HG03378 (cell line): ENCODE data around the gene CCT8L2.
"Not testable (repeated sequence)": the region's sequence is repeated elsewhere in the genome, so short reads cannot be mapped to it uniquely, and the experiment has no call there.

Experiments
- ATAC-seq: cut with Tn5 transposase; IDR thresholded peaks from one replicate; pipeline ENCODE4 v1.9.1; 2021; ENCODE audit warnings: mild to moderate bottlenecking, moderate library complexity; ENCODE audit not compliant: unreplicated experiment

CCT8L2 gene

GRCh38 chr22:16592710-16593109, at the start of gene CCT8L2:
TSS of gene CCT8L2 (minus strand) at chr22:16592810. CDS start at chr22:16592550, 260 bp downstream.
- ATAC-seq: not testable (repeated sequence)

- not testable (repeated sequence) for ATAC-seq
These were observed 42.8 kb upstream of the CCT8L2 start for GRCh38 chr22:16635442-16635841.

- ATAC-seq: not testable (repeated sequence)
These were observed 41.5 kb upstream of the CCT8L2 start for GRCh38 chr22:16634092-16634491.

- not testable (repeated sequence) for ATAC-seq
These were observed 35.9 kb upstream of the CCT8L2 start for GRCh38 chr22:16628476-16628875.

- ATAC-seq: not testable (repeated sequence)
These were observed 32.4 kb upstream of the CCT8L2 start for GRCh38 chr22:16625018-16625417.

GRCh38 chr22:16623595-16623994, 31.0 kb upstream of the CCT8L2 start:
- ATAC-seq: not testable (repeated sequence)

GRCh38 chr22:16617516-16617915, 24.9 kb upstream of the CCT8L2 start:
- not testable (repeated sequence) for ATAC-seq

- ATAC-seq: not testable (repeated sequence)
These were observed 23.9 kb upstream of the CCT8L2 start for GRCh38 chr22:16616390-16616938.

- ATAC-seq: not testable (repeated sequence)
These were observed 23.1 kb upstream of the CCT8L2 start for GRCh38 chr22:16615606-16616245.

GRCh38 chr22:16609548-16610261, 17.1 kb upstream of the CCT8L2 start:
- ATAC-seq: no peak

- ATAC-seq: no peak
These were observed 16.3 kb upstream of the CCT8L2 start for GRCh38 chr22:16608931-16609330.

- not testable (repeated sequence) for ATAC-seq
These were observed 11.8 kb upstream of the CCT8L2 start for GRCh38 chr22:16604257-16604998.

GRCh38 chr22:16603770-16604242, 11.2 kb upstream of the CCT8L2 start:
- not testable (repeated sequence) for ATAC-seq

- ATAC-seq: no peak
These were observed 10.8 kb upstream of the CCT8L2 start for GRCh38 chr22:16603448-16603768.

- not testable (repeated sequence) for ATAC-seq
These were observed 10.3 kb upstream of the CCT8L2 start for GRCh38 chr22:16602728-16603447.

GRCh38 chr22:16602224-16602727, 9.7 kb upstream of the CCT8L2 start:
- ATAC-seq: not testable (repeated sequence)

- ATAC-seq: no peak
These were observed 9.0 kb upstream of the CCT8L2 start for GRCh38 chr22:16601437-16602223.

GRCh38 chr22:16600644-16601436, 8.2 kb upstream of the CCT8L2 start:
- not testable (repeated sequence) for ATAC-seq

GRCh38 chr22:16599648-16600047, 7.0 kb upstream of the CCT8L2 start:
- ATAC-seq: not testable (repeated sequence)
